H4 (cell line): Measurements from ENCODE around the gene UBA7. TPM values are rescaled to one million over a fixed set of nuclear protein-coding genes. Genes with fewer than 3 reads are reported as not detected.
"Not testable (repeated sequence)": the region's sequence is repeated elsewhere in the genome, so short reads cannot be mapped to it uniquely, and the experiment has no call there.

Source experiments
- DNase-seq: peaks from one replicate; pipeline ENCODE4 v3.0.0-alpha.2; 2015; ENCODE audit warnings: low spot score
- total RNA-seq: library from RNA; depleted of rRNA; stranded (reverse); fragments of >200 nt; shearing (Covaris generic); gene quantifications from 2 replicates; pipeline ENCODE4 v1.2.3, GENCODE V29; 2014; rRNA removed

UBA7 gene
- total RNA-seq = 10.4 and 13.2 TPM in 2 replicates

GRCh38 chr3:49813497-49814174 is at the start of gene UBA7:
UBA7 (minus strand) TSS chr3:49813953; CDS start chr3:49813787, 166 bp downstream.
- DNase-seq = peak; percentile 63

- no peak for DNase-seq
Measured at GRCh38 chr3:49859576-49860305, 46.0 kb upstream of the UBA7 start.

- DNase-seq = peak; percentile 73
Measured at GRCh38 chr3:49856181-49857005, 42.6 kb upstream of the UBA7 start, which contains the start of gene TRAIP. TRAIP (minus strand) TSS chr3:49856564; CDS start chr3:49856453, 111 bp downstream.

- DNase-seq = no peak
Measured at GRCh38 chr3:49855662-49856061, 41.9 kb upstream of the UBA7 start.

GRCh38 chr3:49845694-49846093 is 31.9 kb upstream of the UBA7 start:
- DNase-seq = no peak

GRCh38 chr3:49844464-49845183 is 30.9 kb upstream of the UBA7 start:
- DNase-seq = no peak

- no peak for DNase-seq
Measured at GRCh38 chr3:49842843-49843517, 29.2 kb upstream of the UBA7 start.

- no peak for DNase-seq
Measured at GRCh38 chr3:49841806-49842205, 28.1 kb upstream of the UBA7 start.

- DNase-seq = no peak
Measured at GRCh38 chr3:49841126-49841696, 27.5 kb upstream of the UBA7 start.

- no peak for DNase-seq
Measured at GRCh38 chr3:49840388-49840787, 26.6 kb upstream of the UBA7 start.

- DNase-seq = peak; percentile 35
Measured at GRCh38 chr3:49839193-49839809, 25.5 kb upstream of the UBA7 start.

GRCh38 chr3:49831341-49831740 is 17.6 kb upstream of the UBA7 start:
- no peak for DNase-seq

GRCh38 chr3:49826016-49826415 is 12.3 kb upstream of the UBA7 start:
- DNase-seq = no peak

- DNase-seq = not testable (repeated sequence)
Measured at GRCh38 chr3:49823131-49823530, 9.4 kb upstream of the UBA7 start.

GRCh38 chr3:49812916-49813496 is 747 bp downstream of the UBA7 start:
- DNase-seq = no peak

GRCh38 chr3:49807431-49808114 is 6.2 kb downstream of the UBA7 start:
- no peak for DNase-seq

- DNase-seq = no peak
Measured at GRCh38 chr3:49806850-49807249, 6.9 kb downstream of the UBA7 start.

GRCh38 chr3:49805897-49806701 is 7.7 kb downstream of the UBA7 start:
- no peak for DNase-seq
